NCI-H524 treated with DMSO at 0.1 percent for 48 hours (cell line): ENCODE measurements around the gene LDLRAD3.

ENCODE experiments used
- DNase-seq: peaks from one replicate; lab custom pipeline; 2025; lab: John Stamatoyannopoulos, UW

LDLRAD3 gene

DNA sequence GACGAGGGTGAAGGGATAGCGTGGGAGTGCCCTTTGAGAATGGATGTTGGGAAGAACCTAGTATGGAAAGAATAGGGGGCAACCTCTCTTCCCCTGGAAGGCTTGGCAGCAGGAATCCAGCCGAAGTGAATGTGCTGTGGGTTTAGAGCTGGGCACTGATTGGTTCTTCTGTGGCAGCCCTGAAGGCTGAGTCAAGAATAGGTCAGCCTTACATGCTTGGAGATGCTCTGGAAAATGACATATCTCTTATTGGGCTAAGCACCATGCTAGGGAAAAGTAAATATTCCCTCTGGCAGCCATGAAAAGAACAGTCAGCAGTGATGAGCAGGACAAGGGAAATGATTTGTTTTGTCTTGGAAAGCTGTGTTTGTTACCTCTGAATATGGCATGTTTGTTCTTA lies 195.9 kb downstream of the LDLRAD3 start:
- DNase-seq, result no peak

DNA sequence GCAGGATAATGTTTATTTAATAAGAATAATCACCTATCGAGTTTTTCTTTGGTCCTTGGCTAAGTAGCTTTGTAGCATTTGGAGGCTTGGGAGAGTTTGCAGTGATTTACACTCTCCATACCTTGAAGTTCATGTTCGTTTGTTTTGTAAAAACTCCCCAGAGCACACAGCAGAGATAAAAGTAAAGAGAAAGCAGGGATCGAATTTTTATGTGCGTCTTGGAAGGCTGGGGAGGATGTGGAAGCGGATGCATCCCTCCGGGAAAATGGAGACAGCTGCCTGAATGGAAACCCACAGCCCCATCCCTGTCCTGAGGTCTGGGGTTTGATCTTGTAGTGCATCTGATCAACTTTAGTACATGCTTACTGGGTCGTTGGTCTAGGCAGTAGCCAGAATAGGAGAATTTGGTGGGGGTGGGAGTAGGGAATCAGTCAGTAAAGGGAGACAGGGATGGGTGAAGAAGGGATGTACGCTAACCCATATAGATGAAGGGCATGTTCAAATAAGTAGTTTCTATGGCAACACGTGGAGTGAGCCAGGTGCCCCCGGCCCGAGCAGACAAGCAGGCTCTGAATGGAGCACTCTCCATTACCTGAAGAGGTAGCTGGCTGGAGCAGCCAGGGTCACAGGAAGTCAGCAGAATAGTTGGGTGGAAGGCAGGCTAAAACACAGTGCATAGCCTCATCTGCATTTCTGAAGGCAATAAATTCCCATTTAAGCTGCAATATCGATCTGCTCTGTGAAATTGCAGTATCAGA lies 197.5 kb downstream of the LDLRAD3 start:
- DNase-seq, result no peak

DNA sequence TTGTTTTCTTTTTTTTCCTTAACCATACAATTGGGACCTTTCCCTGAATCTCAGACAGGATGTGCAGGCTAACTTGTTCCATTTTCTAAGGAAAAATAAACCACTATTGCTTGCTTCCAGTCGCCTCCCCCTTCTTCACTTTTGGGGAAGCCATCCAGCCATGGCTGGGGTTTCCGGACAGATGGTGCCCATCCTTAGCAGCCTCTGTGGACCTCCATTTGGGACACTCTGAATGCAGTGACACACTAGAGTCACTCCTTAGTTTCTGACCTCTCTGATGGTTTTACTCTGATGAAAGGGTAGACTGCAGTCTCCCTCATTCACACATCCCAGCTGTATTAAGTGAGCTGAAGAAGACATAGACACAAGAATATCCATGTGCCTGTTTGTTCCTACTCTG lies 198.1 kb downstream of the LDLRAD3 start:
- no peak for DNase-seq

DNA sequence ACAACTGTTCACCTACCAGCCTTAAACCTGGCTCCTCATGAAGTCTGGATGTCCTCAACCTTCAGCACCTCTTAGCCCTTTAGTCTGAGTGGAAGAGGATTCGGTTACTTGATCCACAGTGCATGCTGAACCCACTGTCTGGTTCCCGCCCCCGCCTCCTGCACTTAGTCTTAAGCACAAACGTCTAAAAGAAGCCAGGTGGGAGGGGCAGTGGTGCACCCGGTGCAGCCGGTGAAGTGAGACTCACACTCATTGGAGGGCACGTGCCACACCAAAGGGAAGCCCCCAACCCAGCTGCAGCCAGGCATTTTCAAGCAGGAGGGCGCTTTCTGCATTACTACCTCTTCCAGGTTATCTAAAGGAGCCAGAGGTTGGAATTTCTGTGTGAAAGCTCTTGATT lies 198.6 kb downstream of the LDLRAD3 start:
- DNase-seq, result peak; percentile 41

DNA sequence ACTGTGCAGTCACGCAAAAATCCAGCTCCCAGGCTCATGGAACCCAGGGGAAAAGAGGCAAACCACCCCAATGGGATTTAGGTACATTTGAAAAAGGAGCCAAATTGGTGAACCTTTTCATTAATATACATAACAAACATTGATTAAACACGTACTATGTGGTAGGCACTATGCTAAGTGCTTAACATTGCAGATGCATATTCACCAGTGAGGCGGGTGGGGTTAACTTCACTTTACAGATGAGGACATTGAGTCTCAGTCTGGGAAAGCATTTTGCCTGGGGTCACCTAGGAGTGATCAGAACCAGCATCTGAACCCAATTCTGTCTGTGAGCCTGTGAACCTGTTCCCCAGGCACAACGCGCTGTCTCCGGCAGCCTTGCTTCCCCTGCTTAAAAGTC lies 199.0 kb downstream of the LDLRAD3 start:
- DNase-seq, result no peak

DNA sequence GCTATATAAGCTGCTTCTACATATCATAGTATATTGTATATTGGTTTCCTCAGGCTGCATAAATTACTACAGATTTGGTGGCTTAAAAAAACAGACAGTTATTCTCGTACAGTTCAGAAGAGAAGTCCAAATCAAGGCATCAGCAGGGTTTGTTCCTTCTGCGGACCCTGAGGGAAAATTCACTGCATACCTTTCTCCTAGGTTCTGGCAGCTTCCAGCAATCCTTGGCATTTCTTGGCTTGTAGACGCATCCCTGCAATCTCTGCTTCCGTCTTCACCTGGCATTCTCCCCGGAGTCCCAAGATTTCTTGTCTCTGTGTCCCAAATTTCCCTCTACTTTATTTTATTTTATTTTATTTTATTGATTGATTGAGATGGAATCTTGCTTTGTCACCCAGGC lies 202.6 kb downstream of the LDLRAD3 start:
- DNase-seq, result no peak

DNA sequence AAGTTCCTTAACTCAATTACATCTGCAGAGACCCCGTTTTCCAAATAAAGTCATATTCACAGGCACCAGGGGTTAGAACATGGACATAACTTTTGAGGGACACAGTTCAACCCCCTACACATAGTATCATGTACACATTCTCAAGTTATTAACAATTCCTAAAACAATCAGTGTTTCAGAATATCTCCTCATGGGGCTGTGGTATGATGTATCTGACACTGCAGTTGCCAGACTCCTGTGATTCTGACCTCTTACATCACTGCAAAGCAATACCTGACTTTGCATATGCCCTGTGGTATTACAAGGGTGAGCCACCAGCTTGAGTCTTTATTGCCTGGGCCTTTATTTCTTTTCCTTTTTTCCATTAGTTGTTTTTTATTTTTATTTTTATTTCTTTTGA lies 203.6 kb downstream of the LDLRAD3 start:
- no peak for DNase-seq

DNA sequence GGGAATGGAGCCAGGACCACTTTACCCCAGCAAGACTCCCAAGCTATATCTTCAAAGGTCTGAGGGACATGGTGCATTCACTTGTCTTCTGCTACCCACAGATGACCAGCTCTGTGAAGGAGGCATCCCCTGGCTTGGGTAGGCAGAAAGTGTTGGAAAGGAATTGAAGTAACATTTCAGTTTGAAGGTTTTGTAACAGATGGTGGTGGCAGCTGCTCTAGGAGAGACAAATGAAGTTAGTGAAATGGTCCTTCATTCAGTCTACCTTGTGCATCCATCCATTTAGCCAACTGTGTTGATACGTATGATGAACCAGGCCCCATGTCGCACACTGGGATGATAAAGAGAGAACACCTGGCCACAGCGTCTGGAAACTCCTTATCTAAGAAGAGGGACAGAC lies 204.8 kb downstream of the LDLRAD3 start:
- peak; percentile 64 for DNase-seq

DNA sequence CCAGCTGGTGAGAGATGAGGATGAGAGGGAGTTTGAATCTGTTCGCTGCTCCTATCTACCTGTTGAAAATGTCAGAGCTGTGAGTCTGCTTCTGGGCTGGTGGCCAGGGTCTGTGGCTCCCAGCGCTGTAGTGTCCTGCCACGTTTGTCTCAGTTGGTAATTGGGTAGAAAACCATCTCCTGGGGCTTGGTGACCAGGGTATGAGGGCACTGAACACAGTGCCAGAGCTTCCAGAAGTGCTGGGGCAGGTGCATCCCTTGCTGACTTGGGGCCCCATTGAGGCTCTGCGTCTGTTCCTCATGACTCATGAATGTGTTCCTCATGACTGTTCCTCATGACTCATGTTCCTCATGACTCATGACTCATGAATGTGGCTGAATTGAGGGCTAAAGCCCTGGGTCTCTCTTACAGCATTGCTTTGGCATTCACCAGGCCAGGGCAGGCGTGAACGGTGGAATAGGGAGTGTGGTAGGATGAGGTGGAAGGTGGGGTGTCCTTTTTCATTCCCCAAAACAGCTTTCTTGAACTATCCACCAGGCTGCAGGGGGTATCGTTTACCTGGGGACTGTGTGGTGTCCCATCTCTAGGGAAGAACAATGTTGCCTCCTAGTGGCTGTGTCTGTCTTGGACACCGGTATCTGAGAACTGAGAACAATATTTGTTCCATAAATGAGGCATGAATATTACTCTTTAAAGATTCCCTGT lies 205.8 kb downstream of the LDLRAD3 start:
- no peak for DNase-seq

DNA sequence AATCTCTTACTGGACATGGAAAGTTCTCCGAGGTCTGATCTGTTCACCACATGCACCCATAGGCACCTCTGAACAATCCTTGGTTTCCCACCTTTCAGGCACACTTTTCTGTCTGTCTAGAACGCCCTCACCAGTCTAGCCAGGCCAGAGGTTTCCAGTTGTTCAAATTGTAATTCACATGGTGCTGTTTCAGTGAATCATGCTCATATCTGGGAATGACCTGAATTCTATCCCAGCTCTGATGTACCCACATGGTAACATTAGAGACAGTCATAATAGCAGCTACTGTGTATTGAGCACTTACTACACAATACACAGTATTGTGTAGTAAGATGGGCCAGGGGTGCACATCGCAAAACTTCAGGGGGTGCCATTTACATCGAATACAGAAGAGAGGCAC lies 207.1 kb downstream of the LDLRAD3 start:
- no peak for DNase-seq

DNA sequence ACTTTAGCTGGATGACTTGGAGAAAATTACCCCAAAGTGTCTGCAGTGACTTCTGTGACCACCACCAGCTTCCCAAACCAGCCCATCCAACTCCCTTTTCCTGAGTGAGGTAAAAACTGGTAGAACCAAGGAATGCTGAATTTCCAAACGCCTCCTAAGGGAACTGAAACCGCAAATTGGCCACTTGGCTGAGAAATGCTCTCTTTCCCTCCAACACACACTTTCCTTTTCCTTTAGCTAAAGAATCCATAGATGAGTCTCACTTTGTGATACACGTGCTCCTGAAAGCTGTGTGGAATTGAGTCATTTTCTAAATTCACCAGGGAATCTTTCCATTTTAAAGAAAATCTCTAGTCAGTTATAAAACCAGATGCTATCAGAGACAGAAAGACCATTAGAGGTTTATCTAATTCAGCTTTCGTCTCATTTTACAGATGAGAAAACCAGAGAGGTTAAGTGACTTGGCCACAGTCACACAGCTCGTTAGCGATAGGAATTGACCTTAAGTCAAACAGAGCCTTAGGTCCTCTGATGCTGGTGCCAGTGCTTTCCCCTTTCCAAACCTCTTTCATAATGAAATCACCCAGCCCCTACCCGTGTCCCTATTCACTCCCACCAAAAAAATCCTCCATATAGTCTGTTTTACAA lies 208.2 kb downstream of the LDLRAD3 start:
- no peak for DNase-seq

DNA sequence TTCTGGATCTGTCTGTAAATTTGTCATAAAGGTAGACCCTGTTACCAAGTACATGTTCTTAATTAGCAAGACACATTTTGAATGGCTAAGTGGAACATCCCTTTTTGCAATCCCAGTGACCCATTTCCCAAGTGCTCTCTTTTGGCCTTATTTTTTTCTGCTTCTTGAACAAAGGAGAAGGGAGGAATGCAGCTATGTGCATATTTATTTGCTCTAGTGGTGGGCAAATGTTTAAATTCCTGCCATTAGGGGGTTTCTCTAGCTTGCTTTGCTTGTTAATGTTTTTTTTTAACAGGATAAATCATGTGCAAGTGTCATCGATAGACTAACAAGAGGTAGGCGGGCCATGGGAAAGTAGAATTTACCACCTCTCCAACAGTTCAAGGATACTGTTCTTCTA lies 209.7 kb downstream of the LDLRAD3 start:
- no peak for DNase-seq

DNA sequence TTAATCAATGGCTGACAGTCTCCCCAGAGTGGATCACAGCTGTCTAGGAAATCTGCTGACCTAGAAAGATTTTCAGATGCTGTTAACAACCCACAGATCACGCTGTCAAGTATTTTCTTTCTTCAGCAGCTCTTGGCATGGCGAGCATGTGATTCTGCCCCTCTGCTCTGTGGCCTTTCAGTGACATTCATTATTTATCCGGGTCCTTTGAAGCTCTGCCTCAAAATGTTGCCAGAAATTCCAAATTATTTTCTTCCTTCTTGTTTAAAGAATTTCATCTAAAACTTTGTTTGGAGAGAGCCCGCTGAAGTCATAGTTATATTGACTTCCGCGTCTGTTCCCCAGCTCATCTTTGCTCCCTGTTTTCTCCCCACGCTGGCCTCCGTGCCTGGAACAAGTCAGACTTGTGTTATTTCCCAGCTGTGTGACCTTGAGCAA lies 211.3 kb downstream of the LDLRAD3 start:
- no peak for DNase-seq

DNA sequence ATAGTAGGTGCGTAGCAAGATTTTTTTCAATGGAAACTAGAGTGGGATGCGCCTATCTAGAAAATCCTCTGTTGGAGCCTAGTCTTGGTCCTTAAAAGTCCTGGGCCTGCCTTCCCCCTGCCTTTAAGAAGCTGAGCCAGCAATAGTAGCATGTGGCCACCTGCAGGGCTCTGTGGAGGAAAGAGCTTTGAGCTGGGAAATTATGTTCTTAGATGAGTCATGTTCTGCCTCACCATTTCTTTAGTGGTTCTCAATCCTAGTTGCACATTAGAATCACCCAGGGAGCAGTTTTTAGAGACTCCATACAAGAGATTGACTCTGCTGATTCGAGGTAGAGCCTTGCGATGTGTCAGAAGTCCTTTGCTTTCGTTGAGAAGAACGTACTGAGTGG lies 211.9 kb downstream of the LDLRAD3 start:
- no peak for DNase-seq

DNA sequence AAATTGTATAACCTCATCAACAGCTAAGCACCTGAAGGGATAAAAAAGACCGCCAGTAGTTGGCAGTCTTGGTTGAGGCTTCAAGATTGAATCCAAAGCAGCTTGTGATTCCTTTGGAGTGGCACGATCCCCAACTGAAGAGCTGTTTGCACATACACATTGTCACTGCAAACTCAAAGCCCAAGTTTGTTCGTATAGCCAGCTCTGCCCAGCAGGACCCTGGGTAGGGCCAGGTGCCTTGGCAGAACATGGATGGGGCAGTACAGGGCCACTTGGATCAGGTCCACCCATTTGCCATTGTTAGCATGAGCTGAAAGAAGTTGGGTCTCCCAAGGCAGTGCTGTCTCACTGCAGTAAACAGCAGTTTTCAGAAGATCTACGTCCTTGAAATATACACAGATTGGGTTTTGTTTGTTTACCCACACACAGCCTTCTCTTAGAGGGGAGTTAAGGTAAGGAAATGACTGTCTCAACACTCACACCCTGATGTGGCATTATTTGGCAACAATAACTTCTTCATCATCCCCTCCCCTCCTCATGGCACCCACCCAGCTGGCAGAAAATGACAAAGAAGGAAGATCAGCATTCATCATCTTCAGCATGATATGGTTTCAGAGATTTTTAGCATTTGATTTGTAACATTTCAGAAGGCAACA lies 212.4 kb downstream of the LDLRAD3 start:
- no peak for DNase-seq

DNA sequence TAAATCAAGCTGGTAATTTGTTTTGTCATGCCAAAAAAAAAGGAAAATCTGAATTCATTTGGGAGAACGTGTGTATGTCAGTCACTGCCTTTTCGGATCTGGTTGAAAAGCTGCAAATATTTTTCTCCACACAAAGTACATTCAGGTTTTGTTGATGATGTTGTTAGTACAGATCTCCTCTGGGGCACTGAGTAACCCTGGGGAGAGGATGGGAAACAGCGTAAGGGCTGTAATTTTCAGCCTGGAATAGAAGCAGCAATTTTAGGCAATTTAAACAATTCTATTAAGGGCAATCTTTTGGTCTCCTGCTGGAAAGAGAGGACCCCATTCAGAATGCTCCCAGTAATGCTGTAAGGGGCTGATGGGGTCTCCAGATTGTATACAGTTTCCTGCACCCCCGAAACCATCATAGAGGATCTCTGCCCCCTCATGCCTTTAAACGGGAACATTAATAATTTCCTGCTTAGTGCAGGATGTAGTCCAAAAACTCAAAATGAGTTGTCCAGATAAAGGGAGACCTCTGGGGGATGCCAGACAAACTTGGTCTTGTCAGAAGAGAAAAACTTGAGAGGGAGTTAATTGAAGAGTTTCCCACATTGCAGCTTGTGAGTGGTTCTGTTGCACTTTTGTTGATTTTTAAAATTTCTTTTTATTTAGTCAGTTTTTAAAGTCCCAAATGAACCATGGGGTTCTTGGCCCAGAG lies 213.1 kb downstream of the LDLRAD3 start:
- DNase-seq, result no peak

DNA sequence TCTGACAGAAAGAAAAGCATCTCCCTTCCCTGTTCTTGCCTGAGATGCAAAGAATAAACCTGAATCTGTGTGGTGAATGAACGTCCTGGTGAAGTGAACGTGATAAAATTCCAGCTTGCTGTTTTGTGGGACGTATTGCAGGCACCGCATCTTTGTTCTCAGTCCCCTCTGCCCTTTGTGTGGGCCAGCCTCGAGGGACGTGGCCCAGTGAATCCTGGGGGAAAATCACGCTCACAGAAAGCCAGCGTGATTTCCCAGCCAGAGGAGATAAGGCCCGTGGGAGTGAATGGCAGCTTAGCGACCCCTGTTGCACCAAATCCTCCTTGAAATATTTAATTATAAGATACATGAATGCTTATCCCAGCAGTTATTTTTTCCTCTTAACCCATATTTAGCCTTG lies 216.2 kb downstream of the LDLRAD3 start:
- DNase-seq, result no peak

DNA sequence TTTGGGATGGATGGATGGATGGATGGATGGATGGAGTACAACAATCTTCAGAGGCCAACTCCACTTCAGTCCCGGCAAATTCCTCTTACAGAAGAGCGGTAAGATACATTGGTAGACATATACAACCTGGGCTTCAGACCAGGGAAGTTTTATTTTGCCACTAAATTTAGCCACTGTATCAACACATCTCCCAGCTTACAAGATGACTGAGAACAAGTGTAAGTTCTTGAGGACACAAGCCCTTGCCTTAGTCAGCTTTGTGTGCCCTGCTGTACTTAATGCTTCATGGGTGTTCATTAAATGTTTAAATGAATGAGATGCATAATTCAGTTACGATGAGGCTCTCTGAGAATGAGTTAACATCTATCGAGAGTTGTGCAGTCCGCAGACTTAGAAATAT lies 217.7 kb downstream of the LDLRAD3 start:
- no peak for DNase-seq

DNA sequence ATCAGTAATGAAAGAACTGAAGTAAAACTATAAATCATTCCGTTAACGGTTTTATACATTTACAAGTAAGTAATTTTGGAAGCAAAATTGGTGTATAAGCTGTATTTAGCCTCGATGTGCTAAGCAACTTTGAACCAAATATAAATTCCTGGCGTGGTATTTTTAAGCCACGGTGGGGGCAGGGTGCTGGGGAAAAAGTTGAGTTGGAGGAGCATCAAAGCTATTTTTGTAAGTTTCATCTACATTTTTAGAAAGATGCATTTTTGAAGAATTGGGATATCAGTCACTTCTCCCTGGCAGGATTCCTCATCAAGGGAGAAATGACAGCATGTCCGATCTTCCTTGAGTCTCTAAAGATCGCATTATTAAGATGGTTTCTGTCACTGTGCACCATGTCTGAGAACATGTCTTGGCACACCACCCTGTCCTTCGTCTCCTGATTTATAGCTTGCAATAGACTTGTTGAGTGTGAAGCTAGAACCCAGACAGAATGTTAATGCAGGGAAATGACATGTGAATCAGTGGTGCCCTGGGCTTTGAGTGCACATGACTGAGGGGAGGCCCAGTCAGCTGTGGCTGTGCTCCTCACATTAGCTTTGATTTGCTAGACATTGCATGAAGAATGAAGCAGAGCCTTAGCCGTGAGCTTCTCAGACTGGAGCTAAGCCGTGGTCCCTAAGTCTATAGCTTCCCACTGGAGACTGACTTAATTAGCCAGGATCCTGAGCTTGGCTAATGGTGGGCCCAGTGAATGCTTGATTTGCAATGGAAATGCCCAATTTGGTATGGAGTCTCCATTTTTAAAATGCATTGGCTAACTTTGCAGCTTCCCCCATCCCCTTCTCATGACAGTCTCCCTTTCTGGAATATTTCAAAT lies 218.4 kb downstream of the LDLRAD3 start:
- DNase-seq, result no peak

DNA sequence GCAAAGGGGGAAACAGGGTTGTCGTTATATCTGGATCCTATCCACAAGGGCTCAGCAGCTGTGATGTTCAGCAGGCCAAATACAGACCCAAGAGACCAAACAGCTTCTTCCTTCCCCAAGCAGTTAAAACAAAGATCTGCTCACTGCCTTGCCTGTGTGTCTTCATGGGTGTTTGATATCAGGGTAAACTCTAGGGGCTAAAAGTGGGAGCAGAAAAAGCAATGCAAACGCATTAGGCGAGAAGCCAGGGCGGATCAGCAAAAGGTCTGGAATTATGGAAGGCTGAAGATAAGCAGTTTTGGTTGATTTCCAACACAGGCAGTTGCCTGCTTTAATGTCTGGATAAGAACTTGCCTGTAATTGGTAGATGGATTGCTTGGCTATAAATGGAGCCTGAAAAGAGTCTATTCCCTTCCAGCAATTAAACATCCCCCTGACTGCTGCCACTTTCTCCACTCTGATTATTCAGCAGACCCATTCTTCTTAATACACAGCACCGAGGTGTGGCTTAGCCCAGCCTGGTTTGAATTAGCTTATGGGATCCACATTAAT lies 219.1 kb downstream of the LDLRAD3 start:
- DNase-seq, result no peak
